ENCODE measurements around the gene SLC66A1. TPM values are rescaled to one million over a fixed set of nuclear protein-coding genes. Genes with fewer than 3 reads are reported as not detected.

The SLC66A1 gene
- total RNA-seq, 1 donor, result 18.6 TPM

- no peak for DNase-seq (ENCODE audit: low read depth)
- TF ChIP-seq CTCF (IDR thresholded peaks at IDR 0.05; ENCODE audit: insufficient read depth, low read depth, low read length), result no peak
- no peak overlapping the region for H3K4me3 ChIP-seq (ENCODE audit: low read depth, low read length)
Measured at GRCh38 chr1:19322481-19322880, 10.4 kb downstream of the SLC66A1 start.

- TF ChIP-seq CTCF (IDR thresholded peaks at IDR 0.05; ENCODE audit: insufficient read depth, low read depth, low read length), result no peak
- DNase-seq (ENCODE audit: low read depth), result no peak
Measured at GRCh38 chr1:19323987-19324664, 12.0 kb downstream of the SLC66A1 start.

GRCh38 chr1:19324665-19324990 is 12.5 kb downstream of the SLC66A1 start:
- TF ChIP-seq CTCF (IDR thresholded peaks at IDR 0.05; ENCODE audit: insufficient read depth, low read depth, low read length), result no peak
- no peak overlapping the region for H3K4me3 ChIP-seq (ENCODE audit: low read depth, low read length)
- DNase-seq (ENCODE audit: low read depth), result no peak

More at GRCh38 chr1:19323987-19324664, 12.0 kb downstream of the SLC66A1 start:
- H3K4me3 ChIP-seq (ENCODE audit: low read depth, low read length), result no peak overlapping the region

GRCh38 chr1:19325368-19325957 is 13.3 kb downstream of the SLC66A1 start:
- no peak for TF ChIP-seq CTCF (IDR thresholded peaks at IDR 0.05; ENCODE audit: insufficient read depth, low read depth, low read length)
- no peak for DNase-seq (ENCODE audit: low read depth)
- no peak overlapping the region for H3K4me3 ChIP-seq (ENCODE audit: low read depth, low read length)

DNA sequence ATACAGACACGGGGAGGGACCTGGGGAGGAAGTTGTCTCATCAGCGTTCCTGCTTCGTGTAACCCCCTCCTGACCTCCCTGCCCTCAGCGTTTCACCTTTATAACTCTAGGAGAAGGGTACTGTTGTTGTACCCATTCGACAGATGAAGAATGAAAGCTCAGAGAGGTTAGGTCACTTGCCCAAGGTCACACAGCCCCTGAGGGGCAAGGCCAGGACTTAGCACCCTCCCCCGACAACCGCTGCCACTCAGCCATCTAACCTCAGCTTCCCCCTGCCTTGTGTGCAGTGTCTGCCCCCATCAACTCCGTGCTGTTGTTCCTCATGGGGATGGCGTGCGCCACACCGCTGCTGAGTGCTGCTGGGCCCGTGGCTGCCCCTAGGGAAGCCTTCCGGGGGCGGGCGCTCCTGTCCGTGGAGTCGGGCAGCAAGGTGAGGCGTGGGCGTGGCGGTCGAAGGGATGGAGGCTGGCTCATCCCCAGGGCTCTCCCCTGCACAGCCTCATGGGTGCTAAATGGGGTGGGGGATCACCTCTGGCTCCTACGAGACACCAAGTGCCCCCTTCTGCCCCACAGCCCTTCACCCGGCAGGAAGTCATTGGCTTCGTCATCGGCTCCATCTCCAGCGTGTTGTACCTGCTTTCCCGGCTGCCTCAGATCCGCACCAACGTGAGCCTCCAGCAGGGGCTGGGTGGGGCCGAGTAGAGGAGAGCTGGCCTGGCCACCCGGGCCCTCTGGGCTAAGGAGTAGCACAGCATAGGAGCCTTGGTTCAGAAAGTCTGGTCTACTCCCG is 14.0 kb downstream of the SLC66A1 start:
- DNase-seq (ENCODE audit: low read depth), result no peak
- no peak overlapping the region for H3K4me3 ChIP-seq (ENCODE audit: low read depth, low read length)
- no peak for TF ChIP-seq CTCF (IDR thresholded peaks at IDR 0.05; ENCODE audit: insufficient read depth, low read depth, low read length)

- no peak for DNase-seq (ENCODE audit: low read depth)
- no peak overlapping the region for H3K4me3 ChIP-seq (ENCODE audit: low read depth, low read length)
- no peak for TF ChIP-seq CTCF (IDR thresholded peaks at IDR 0.05; ENCODE audit: insufficient read depth, low read depth, low read length)
Measured at GRCh38 chr1:19326748-19327065, 14.6 kb downstream of the SLC66A1 start.

Data from fibroblast of villous mesenchyme (primary cell).